GM19023 (cell line): Measurements from ENCODE around the gene BMP5.
"Not testable (repeated sequence)": the region's sequence is repeated elsewhere in the genome, so short reads cannot be mapped to it uniquely, and the experiment has no call there.

Source experiments
- ATAC-seq: cut with Tn5 transposase; IDR thresholded peaks from one replicate; pipeline ENCODE4 v1.9.1; 2021; ENCODE audit warnings: mild to moderate bottlenecking, moderate library complexity; ENCODE audit not compliant: unreplicated experiment

Gene BMP5

DNA sequence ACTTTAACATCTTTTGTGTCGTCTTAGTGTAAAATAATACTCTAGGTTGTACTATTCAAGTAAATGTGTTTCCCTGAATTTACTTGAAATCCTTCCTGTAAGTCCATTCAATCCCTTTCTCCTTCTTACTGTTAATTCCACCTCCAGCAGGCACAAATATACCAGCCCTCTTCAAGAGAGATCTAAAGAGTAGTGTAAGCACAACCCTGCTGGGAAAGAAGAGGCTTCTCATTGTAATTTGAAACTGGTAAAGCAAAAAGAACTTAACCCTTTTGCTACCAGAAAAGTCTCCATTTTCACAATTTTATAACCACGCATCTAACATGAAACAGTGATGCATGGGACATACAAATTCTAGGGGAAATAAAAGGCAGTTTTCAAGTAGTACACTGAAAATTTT, at the start of gene BMP5:
Gene BMP5 (minus strand): TSS at position 191 of the 400 bp plus-strand sequence. CDS start 725 bp downstream, outside the sequence.
- no peak for ATAC-seq

GRCh38 chr6:55922406-55922805, 47.0 kb upstream of the BMP5 start:
- ATAC-seq = no peak

DNA sequence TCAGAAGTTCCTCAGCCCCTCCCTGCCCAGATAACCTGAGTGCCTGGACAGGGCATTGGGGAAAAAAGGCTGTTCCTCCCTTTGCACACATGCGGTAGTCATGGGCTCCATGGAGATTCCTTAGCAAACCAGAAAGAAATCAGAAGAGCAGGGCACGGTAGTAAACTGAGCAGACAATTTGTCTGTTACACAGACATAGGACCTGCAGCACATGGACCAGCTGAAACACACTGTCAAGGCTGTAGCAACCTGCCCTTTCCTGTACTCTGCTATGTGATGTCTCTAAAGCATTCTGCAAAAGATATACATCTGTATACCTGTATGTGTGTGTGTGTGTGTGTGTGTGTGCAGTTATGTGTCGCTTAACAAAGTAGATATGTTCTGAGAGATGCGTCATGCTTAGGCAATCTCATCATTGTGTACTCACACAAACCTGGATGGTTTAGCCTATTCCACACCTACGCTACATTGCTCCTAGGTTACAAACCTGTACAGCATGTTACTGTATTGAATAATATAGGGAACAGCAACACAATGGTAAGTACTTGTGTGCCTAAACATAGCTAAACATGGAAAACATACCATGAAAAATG, 44.4 kb upstream of the BMP5 start:
- no peak for ATAC-seq

GRCh38 chr6:55918639-55919038, 43.2 kb upstream of the BMP5 start:
- ATAC-seq = no peak

DNA sequence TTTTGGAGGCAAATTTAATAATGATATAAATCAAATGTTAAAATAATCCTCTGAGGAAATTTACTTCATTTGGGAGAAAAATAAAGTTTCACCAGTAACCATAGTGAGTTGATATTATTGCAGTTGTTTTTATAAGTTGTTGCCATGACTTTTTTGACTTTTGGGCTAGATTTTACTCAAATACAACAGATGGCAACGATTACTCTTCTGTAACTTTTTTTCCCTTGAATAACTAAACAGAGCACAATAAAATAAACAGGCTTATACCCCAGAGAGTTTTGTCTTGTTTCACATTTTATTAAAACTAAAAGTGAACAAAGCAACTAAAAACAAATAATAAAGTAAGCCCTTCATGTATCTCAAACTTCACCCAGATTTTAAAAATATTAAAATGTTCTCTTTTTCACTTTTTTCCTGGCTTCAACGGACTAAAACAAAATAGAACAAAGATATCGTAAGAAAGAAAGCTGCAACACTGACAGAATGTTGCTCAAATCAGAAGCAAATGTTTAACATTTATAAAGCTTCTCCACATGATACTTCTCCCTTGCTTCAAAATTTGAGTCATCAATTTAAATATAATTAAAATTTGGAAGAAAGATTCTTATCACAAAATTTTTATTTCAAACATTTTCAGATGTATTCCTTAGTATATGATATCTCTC, 42.5 kb upstream of the BMP5 start:
- ATAC-seq = no peak

DNA sequence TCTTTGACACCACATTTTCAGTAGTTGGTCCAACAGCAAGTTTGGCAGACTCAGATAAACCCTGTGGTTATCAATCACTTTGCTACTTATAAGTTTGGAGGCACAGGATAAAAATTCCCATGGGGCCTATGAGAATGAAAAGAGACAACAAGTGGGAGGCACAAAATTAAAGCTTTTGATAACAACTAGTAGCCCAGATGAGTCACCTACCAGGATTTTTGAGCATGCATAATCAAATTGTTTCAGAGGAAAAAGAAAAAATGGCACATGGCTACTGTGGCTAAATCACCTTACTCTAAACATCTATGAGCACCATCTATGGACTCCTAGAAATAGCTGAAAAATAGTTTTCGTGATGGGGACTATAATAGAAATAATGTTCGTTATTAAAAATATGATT, 40.8 kb upstream of the BMP5 start:
- ATAC-seq = no peak

GRCh38 chr6:55913228-55914195, 38.1 kb upstream of the BMP5 start:
- ATAC-seq = no peak

- not testable (repeated sequence) for ATAC-seq
Measured at GRCh38 chr6:55910466-55910865, 35.1 kb upstream of the BMP5 start.

DNA sequence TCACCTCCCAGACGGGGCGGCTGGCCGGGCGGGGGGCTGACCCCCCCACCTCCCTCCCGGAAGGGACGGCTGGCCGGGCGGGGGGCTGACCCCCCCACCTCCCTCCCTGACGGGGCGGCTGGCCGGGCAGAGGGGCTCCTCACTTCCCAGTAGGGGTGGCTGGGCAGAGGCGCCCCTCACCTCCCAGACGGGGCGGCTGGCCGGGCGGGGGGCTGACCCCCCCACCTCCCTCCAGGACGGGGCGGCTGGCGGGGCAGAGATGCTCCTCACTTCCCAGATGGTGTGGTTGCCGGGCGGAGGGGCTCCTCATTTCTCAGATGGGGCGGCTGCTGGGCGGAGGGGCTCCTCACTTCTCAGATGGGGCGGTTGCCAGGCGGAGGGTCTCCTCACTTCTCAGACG, 34.5 kb upstream of the BMP5 start:
- not testable (repeated sequence) for ATAC-seq

GRCh38 chr6:55902796-55903195, 27.4 kb upstream of the BMP5 start:
- ATAC-seq = no peak

DNA sequence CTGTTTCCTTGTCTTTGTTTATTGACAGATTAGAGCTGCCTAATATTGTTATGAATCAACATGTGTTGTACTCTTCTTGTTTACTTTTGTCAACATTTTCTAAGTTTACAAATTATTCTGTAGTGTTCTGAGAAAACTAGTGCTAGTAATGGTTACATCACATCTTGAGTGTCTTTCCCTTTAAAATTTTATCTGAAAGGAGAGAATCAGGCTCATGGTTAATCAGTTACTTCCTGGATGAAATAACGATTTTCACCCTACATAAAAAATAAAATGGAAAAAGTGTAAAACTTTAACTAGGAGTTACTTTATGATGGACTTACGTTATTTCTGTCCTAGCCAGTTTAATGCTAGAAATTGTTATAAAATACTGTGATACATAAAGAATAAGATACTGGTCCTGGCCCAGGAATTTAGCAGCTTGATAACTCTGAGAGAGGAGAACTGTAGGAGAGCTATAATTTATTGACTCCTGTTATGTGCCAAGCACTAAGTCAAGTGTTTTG, 26.4 kb upstream of the BMP5 start:
- ATAC-seq = no peak

GRCh38 chr6:55898342-55898741, 23.0 kb upstream of the BMP5 start:
- no peak for ATAC-seq

- ATAC-seq = no peak
Measured at GRCh38 chr6:55897346-55897745, 22.0 kb upstream of the BMP5 start.

GRCh38 chr6:55895972-55896730, 20.8 kb upstream of the BMP5 start:
- no peak for ATAC-seq

DNA sequence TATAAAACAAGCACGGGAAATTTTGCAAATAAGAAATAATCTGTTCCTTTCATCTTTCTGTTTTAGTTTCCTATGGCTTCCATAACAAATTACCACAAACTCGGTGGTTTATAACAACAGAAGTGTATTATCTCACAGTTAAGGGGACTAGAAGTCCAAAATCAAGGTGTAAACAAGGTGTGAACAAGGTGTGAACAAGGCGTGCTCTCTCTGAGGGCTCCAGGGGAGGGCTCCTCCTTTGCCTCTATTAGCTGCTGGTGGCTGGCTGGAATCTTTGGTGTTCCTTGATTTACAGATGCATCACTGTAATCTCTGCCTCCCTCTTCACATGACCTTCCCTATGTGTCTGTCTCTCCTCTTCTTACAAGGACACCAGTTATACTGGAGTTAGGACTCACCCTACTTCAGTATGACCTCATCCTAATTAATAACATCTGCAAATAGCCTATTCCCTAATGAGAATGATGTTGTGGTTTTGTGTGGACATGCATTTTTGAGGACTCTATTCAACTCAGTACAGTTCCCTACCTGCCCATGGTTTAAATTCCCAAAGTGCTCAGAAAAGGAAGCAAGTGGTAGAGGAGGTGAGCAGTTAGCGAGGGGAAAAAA, 17.5 kb upstream of the BMP5 start:
- ATAC-seq = no peak

GRCh38 chr6:55888917-55889316, 13.5 kb upstream of the BMP5 start:
- peak; percentile 63 for ATAC-seq

DNA sequence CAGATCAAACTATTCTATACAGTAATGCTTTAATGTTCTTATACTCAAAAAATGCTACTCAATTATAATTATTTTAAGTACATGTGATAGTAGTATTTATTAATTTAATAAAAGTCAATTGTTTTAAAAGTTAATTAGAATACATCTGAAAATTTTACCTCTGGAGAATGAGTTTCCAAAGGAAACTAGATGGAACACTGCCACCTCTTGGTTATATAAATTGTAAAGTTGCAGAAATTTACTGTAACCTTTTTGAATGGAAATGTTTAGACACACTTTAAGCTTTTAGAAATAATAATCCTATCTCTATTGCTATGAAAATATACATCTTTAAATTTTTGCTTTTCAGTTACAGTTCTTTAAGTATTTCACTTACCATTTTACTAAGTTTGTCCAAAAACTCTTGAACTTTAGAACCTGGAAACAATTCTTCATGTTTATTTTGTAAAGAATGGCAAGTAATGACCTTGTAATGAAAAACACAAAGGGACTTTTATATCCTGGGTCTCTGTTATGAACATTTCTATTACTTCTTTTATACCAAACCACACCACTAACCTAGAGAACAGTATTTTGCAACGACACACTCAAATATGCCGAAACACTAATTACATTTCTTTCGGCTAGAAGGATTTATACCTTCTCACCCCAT, 10.9 kb upstream of the BMP5 start:
- no peak for ATAC-seq

DNA sequence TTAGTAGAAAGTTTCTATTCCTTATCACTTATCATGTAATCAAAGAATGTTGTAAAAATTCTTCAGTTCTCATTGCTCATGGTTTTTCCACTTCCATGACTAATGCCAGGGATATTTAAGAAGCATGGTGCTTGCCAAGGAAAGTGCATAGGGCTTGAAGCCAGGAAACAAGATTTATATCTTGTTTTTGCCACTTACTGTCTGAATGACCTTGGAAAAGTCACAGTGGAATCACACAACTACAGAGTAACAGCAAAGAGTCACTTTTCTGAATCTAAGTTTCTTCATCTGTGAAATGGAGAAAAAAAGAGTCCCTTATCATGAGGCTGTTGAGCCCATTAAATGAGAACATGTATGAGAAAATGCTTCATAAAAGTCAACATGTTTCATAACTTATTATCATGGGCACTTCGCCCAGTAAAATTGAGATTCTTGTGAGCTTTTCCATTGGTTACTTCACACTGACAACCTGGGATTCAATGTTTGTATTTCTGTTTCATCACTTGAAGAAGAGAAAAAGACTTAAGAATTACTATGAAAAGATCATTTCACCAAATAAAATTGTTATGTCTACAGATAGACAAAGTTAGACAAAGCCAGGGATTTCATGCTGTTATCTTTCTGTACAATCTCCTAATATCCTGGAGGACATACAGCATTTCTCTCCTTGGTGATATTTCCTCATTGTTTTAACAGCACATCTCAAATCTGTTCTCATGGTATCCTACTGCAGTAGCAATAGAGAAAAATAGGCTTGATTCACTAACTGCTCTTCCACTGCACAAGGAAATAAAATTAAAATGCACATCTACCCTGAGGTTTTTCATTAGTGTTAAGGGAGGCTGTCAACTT, 7.6 kb upstream of the BMP5 start:
- no peak for ATAC-seq

GRCh38 chr6:55877283-55877682, 1.9 kb upstream of the BMP5 start:
- ATAC-seq = no peak
